ENCODE measurements around the gene PRMT3.
"Not testable (repeated sequence)": the region's sequence is repeated elsewhere in the genome, so short reads cannot be mapped to it uniquely, and the experiment has no call there.

The PRMT3 gene

GRCh38 chr11:20387261-20388095, at the start of gene PRMT3:
Gene PRMT3, plus strand, starts transcription at chr11:20387716. Its CDS starts 31 bp downstream, at chr11:20387747.
- DNase-seq (ENCODE audit: low read depth, low spot score) = peak; percentile 83

DNA sequence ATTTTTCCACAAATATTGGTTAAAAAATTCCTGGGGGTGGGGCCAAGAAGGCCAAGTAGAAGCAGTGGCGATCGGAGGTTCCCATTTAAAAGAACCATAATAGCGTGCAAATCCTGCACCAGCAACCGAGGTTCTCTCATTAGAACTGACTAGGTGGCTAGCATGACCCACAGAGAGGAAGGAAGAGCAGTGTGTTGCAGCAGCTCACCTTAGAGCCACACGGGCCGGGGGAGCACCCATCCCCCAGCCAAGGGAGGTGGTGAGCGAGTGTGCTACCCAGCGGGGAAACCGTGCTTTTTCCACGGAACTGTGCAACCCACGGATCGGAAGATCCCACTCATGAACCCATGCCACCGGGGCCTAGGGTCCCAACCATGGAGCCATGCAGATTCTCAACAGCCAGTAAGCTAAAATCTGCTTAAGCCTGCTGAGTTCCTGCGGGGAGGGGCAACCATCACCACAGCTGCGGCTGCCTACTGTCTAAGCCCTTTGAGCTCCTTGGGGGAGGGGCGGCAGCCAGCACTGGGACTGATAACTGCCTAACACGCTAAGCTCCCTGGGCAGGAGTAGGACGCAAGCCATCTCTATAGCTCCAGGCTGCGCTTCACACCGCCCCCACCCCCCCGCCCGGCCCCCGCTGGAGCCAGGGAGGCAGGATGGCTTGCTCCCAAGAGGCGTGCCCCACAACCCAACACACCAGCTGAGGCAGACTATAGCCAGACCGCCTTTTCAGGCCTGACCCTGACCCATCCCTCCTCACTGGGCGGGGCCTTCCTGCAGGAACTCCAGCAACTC, 45.0 kb upstream of the PRMT3 start:
- no peak for DNase-seq (ENCODE audit: low read depth, low spot score)

- no peak for DNase-seq (ENCODE audit: low read depth, low spot score)
Measured at GRCh38 chr11:20351136-20351535, 36.4 kb upstream of the PRMT3 start.

DNA sequence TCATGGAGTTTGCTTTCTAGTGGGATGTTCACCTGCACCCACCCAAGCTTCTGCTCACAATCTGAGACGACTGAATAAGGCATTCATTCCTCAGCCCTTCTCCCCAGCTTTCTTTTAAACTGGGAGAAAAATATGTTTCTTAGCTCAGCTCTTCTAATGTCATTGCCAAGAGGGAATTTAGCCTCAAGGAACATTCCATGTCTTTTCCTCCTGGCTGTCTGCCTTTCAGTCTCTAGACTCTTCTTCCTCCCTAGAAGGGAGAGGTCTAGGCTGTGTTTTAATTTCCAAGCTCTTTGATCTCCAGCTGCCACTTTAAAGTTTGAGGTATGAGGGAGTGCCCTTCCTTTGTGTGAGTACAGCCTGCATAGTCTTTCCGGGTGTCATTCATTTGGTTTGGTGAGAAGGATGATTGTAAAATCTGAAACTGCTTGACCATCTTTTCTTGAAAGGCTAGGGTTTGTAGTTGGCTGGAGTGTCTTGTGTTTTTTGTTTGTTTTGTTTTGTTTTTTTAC, 35.7 kb upstream of the PRMT3 start:
- no peak for DNase-seq (ENCODE audit: low read depth, low spot score)

DNA sequence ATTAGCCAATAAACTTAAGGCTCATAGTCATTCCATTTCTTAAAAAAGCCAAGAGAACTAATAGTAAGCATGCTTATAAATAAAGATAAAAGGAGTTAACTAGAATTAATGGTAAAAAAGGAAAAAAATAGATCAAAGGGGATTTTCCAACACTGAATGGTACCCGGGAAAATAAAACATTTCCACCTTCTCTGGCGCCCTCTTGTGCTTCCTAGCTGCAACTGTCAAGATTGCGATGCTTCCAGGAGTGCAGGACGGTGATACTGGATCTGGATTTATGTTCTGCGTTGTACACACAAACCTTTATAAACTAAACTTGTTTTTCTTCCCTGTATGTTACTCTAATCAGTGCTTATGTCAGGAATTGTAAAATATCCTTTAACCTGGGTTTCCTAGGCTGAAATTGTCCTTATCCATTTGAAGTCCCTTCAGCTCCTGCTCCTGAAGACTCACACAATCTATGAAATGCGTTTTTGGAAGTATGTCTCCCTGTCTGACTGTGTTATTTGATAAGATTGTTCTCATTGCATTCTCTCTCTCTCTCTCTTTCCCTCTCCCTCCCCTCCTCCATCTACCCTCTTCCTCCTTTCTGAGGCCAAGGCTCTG, 33.6 kb upstream of the PRMT3 start:
- no peak for DNase-seq (ENCODE audit: low read depth, low spot score)

DNA sequence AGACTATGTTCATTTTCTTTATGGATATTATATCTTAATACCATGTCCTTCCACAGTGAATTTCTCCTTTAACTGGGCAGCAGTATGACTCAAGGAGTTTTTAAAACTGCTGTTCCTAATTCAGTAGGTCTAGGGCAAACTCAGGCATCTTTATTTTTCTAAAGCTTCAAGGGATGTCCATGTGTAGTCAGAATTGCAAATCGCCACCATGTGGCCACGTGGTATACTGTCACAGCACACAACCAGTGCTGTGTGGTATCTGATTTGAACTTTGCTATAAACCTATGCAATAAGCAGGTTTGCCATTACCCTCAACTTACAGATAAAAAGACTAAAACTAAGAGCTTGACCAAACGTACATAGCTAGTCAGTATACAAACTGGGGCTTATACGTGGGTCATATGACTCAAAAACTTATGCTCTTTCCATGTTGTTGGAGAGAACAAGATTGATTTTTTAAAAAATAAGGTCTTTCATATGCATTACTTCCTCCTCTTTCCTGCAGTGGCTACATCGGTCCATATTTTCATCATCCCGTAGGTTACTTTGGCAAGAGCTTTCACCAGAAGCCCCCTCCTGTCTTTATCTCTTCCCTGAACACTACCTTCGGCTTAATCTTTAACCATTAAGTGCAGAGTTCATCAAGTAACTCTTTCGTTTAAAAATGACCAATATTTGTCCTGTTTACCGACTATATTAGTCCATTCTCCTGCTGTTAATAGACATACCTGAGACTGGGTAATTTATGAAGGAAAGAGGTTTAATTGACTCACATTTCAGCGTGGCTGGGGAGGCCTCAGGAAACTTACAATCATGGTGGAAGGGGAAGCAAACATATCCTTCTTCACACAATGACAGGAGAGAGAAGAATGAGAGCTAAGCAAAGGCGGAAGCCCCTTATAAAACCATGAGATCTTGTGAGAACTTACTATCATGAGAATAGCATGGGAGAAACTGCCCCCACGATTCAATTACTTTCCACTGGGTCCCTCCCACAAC, 32.0 kb upstream of the PRMT3 start:
- DNase-seq (ENCODE audit: low read depth, low spot score) = no peak

- DNase-seq (ENCODE audit: low read depth, low spot score) = no peak
Measured at GRCh38 chr11:20357150-20357549, 30.4 kb upstream of the PRMT3 start.

DNA sequence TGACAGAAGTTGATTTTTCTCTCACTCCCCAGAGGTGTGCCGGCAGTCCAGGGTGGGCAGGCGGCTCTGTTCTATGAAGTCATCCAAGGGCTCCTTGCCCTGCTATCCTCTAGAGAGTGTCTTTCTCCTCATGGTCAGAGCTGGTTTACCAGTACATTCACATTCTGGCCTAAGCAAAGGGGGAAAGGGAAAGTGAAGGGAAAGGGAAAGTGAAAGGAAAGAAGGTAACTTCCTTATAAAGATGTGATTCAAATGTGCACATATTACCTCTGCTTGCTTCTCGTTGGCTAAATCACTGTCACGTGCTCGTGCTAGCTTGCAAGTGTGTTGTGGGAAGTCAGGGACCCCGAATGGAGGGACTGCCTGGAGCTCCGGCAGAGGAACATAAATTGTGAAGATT, 26.9 kb upstream of the PRMT3 start:
- DNase-seq (ENCODE audit: low read depth, low spot score) = no peak

GRCh38 chr11:20362481-20362880, 25.0 kb upstream of the PRMT3 start:
- DNase-seq (ENCODE audit: low read depth, low spot score) = no peak

DNA sequence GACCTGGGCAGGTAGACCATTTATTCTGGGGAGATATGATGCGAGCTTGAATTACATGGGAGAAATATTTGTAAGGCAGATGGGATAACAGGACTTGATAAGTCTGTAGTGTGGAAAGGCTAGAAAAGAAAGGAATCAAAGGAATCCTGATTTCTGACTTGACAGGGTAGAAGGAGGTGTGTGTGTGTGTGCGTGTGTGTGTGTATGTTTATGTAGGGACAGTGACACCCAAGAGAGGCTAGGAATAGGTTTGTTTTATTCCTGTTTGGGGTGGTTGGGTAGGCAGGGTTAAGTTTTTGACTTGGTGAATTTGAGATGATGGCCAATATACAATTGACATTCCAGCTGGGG, 24.4 kb upstream of the PRMT3 start:
- no peak for DNase-seq (ENCODE audit: low read depth, low spot score)

- no peak for DNase-seq (ENCODE audit: low read depth, low spot score)
Measured at GRCh38 chr11:20363500-20364340, 23.8 kb upstream of the PRMT3 start, which contains the start of gene HTATIP2. Gene HTATIP2, plus strand, starts transcription at chr11:20363714. Its CDS starts 524 bp downstream, at chr11:20364238.

DNA sequence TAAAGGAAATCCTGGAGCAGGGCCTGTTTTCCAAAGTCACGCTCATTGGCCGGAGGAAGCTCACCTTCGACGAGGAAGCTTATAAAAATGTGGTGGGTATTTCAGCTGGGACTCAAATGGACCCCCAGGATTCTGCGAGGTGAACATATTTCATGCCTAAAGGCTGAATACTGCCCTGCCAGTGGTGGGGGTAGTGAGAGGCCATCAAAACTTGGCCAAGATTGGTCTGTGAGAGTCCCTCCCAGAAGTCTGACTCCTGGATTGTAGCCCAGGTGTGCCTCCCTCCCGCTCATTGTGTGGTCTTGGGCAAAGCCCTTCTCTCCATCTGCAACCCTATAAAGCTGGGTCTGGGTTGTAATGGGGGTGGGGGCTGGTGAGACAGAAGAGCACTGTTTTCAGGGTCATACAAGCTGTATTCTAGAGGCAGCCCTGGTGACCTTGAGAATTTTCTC, 23.1 kb upstream of the PRMT3 start:
- DNase-seq (ENCODE audit: low read depth, low spot score) = no peak

DNA sequence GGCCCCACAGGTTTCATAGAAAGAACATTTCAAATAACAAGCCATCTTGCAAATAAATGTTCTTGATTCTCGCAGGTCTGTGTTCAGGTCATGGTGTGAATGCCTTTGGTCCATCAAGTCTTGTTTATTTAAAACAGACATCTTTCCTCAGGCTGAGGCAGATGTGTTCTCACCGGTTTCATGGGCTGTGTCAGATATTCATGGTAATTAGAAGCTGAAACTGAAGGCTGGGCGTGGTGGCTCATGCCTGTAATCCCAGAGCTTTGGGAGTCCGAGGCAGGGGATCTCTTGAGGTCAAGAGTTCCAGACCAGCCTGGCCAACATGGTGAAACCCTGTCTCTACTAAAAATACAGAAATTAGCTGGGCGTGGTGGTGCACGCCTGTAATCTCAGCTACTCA, 22.1 kb upstream of the PRMT3 start:
- not testable (repeated sequence) for DNase-seq (ENCODE audit: low read depth, low spot score)

GRCh38 chr11:20367313-20367948, 20.1 kb upstream of the PRMT3 start:
- peak; percentile 50 for DNase-seq (ENCODE audit: low read depth, low spot score)

DNA sequence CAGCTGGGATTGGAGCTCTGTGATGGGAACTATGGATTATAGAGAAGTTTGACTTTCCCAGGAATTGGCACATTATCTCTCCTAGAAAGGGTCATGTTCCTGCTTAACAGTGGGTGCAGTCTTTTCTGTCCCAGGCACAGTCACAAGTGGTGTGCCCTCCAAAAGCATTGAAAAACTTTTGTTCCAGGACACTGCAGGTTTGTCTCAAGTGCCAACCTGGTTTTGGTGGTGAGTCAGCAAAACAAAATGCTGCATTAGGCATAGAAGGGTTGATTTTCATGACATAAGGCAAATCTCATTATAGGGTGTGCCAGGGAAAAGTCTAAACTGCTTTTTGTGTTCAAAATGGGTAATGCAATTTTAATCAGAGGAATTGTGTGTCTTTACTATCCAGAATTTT, 19.1 kb upstream of the PRMT3 start:
- no peak for DNase-seq (ENCODE audit: low read depth, low spot score)

DNA sequence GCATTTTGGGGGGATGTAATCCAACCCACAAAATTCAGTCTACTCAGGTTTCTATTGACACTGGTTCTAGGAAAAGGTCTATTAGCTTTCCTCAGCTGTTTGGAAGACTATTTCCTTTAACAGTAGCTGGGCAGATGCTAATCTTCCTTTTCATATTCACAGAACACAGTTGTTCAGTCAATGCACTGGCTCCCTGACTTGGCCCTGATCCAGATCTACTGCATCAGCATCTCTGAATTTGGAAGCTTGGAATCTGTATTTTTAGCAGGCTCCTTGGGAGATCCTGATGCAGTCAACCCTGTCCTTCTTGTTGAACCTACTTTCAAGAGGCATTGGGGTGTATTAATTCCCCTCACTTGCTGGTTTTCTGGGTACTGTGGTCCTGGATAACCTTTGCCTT, 17.7 kb upstream of the PRMT3 start:
- no peak for DNase-seq (ENCODE audit: low read depth, low spot score)

- DNase-seq (ENCODE audit: low read depth, low spot score) = no peak
Measured at GRCh38 chr11:20372081-20372626, 15.4 kb upstream of the PRMT3 start.

- DNase-seq (ENCODE audit: low read depth, low spot score) = no peak
Measured at GRCh38 chr11:20373147-20373546, 14.4 kb upstream of the PRMT3 start.

DNA sequence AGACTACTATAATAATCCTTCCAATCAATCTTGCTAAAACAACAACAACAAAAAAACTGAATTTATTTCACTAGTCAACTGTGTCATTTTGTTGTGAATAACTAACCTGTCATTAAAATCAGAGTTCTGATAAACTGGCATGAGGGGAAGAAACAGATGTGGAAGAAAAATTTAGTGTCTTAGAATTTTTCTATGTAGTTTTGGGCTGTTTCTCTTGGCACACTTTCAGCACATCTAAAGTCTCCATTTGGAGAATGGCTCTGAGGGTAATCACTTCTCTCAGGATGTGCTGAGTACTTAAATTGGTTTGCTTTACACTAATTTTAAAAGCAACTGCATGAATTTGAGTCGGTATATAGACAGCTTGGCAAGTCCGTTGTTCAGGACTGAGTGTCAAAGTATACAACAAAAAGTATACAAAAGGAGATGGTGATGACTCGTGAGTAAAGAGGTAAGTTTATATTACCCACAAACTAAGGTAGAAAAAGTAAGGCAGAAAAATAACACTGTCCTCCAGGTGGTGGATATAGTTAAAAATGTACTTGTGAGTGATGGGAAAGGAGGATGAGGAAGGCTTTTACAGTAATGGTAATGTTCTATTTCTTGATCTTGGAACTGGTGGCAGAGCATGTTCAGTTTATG, 13.8 kb upstream of the PRMT3 start:
- DNase-seq (ENCODE audit: low read depth, low spot score) = no peak
